B cell (primary cell): ENCODE data around the gene BDKRB1. TPM values are rescaled to one million over a fixed set of nuclear protein-coding genes. Genes with fewer than 3 reads are reported as not detected.

ENCODE experiments used
- ATAC-seq: fragments of 200-7000 bp; cut with Tn5 transposase; one replicate; pipeline ENCODE4 v1.10.0; 2021; ENCODE audit warnings: low read depth, mild to moderate bottlenecking, moderate number of reproducible peaks, moderate library complexity
- CTCF ChIA-PET: fragments of 350-600 bp; sonication (Branson Sonifier 250); formaldehyde crosslinking; loops from one replicate; lab custom pipeline; 2021; ENCODE audit warnings: antibody characterized with exemption, inconsistent platforms; lab: Charles Lee
- POLR2A ChIA-PET: fragments of 350-600 bp; sonication (Branson Sonifier 250); formaldehyde crosslinking; loops from one replicate; lab custom pipeline; 2021; ENCODE audit warnings: antibody characterized with exemption; lab: Charles Lee
- DNase-seq: peaks from one replicate; pipeline ENCODE4 v3.0.0; 2013
- H2AFZ ChIP-seq: 2 replicates; pipeline ENCODE4 v1.6.1; 2012; ENCODE audit warnings: mild to moderate bottlenecking, low read depth, low read length; ENCODE audit not compliant: insufficient read depth, poor library complexity, severe bottlenecking
- H3K27ac ChIP-seq, 2 donors: 1 replicate in 1 of 2; 2 replicates in 1 of 2; pipeline ENCODE4 v1.5.1; 2012 to 2013; ENCODE audit warnings: low read length in 2 of 2, mild to moderate bottlenecking in 2 of 2, moderate library complexity in 1 of 2
- H3K27me3 ChIP-seq, 4 experiments: fragments of 200-600 bp in 1 of 4; sonication (generic) in 1 of 4; replicated peaks in 1 of 4; 1 replicate in 2 of 4; 2 replicates in 2 of 4; pipeline versions ENCODE4 v1.6.1 to v1.7.0; 2013 to 2016; ENCODE audit warnings: low read length in 3 of 4, mild to moderate bottlenecking in 2 of 4, mixed read lengths in 1 of 4, moderate library complexity in 1 of 4; ENCODE audit not compliant: insufficient read depth in 4 of 4, control insufficient read depth in 3 of 4; ENCODE audit errors: control extremely low read depth in 1 of 4
- H3K36me3 ChIP-seq, 2 experiments: replicated peaks in 1 of 2; 1 replicate in 1 of 2; 2 replicates in 1 of 2; pipeline versions ENCODE4 v1.6.1 to v1.7.1; 2013; ENCODE audit warnings: low read length in 1 of 2; ENCODE audit not compliant: insufficient read depth in 2 of 2, control insufficient read depth in 1 of 2; ENCODE audit errors: control extremely low read depth in 1 of 2, extremely low read depth in 1 of 2
- H3K4me1 ChIP-seq, 2 donors: fragments of 200-600 bp in 1 of 2; sonication (generic) in 1 of 2; 1 replicate in 1 of 2; 2 replicates in 1 of 2; pipeline versions ENCODE4 v1.5.1 to v1.6.1; 2013 to 2017; ENCODE audit warnings: low read length in 2 of 2; ENCODE audit not compliant: control insufficient read depth in 2 of 2, insufficient read depth in 2 of 2
- H3K4me2 ChIP-seq: replicated peaks from 2 replicates; pipeline ENCODE3; 2012; ENCODE audit warnings: mild to moderate bottlenecking, low read depth, low read length; ENCODE audit not compliant: poor library complexity, severe bottlenecking
- H3K4me3 ChIP-seq, 5 experiments: fragments of 200-600 bp in 1 of 5; sonication (generic) in 1 of 5; 1 replicate in 3 of 5; 2 replicates in 2 of 5; pipeline versions ENCODE4 v1.5.1 to v1.7.0; 2011 to 2016; ENCODE audit warnings: low read length in 4 of 5, mild to moderate bottlenecking in 4 of 5, low read depth in 2 of 5, control low read depth in 1 of 5, moderate library complexity in 1 of 5; ENCODE audit not compliant: insufficient read depth in 1 of 5; ENCODE audit errors: control extremely low read depth in 1 of 5, extremely low read depth in 1 of 5
- H3K79me2 ChIP-seq: fragments of 200-600 bp; sonication (generic); one replicate; pipeline ENCODE4 v1.6.0; 2016; ENCODE audit warnings: low read length; ENCODE audit not compliant: control insufficient read depth, insufficient read depth
- H3K9ac ChIP-seq: fragments of 200-600 bp; sonication (generic); 2 replicates; pipeline ENCODE4 v1.6.1; 2017; ENCODE audit warnings: mild to moderate bottlenecking, low read length, moderate library complexity
- H3K9me3 ChIP-seq, 3 donors: one replicate each; pipeline versions ENCODE4 v1.6.1 to v1.7.1; 2013; ENCODE audit warnings: low read length in 2 of 3; ENCODE audit not compliant: control insufficient read depth in 2 of 3, insufficient read depth in 1 of 3; ENCODE audit errors: control extremely low read depth in 1 of 3
- H4K20me1 ChIP-seq: 2 replicates; pipeline ENCODE4 v1.6.0; 2012; ENCODE audit warnings: mild to moderate bottlenecking, low read length; ENCODE audit not compliant: insufficient read depth, control insufficient read depth, poor library complexity, severe bottlenecking
- H3K27ac Mint-ChIP-seq: one replicate; pipeline ENCODE4 v1.8.0; 2021; ENCODE audit warnings: mixed read lengths
- H3K27me3 Mint-ChIP-seq: one replicate; pipeline ENCODE4 v1.8.0; 2021; ENCODE audit warnings: mixed read lengths
- H3K4me1 Mint-ChIP-seq: one replicate; pipeline ENCODE4 v1.8.0; 2021; ENCODE audit warnings: mixed read lengths
- H3K4me3 Mint-ChIP-seq: one replicate; pipeline ENCODE4 v1.8.0; 2021; ENCODE audit warnings: mixed read lengths
- H3K9me3 Mint-ChIP-seq: one replicate; pipeline ENCODE4 v1.8.0; 2022; ENCODE audit warnings: mixed read lengths; ENCODE audit not compliant: insufficient read depth
- CTCF ChIP-seq: fragments of 200-600 bp; IDR thresholded peaks from one replicate; pipeline ENCODE4 v1.8.0; 2022; ENCODE audit warnings: antibody characterized with exemption, mild to moderate bottlenecking
- EZH2 ChIP-seq: IDR thresholded peaks from 2 replicates; pipeline ENCODE4 v1.6.1; 2012; ENCODE audit warnings: borderline replicate concordance, low read depth, mild to moderate bottlenecking, moderate library complexity, low read length; ENCODE audit not compliant: insufficient read depth, poor library complexity, severe bottlenecking
- WGBS: methylation state at CpG from one replicate; pipeline ENCODE4 v1.1.5; 2013; ENCODE audit warnings: missing lambda C conversion rate; ENCODE audit not compliant: insufficient coverage; 5-methylcytosine and 5-hydroxymethylcytosine counted together
- intact Hi-C: fragments of 100-400 bp; cut with micrococcal nuclease; formaldehyde crosslinking; loops from one replicate; pipeline ENCODE4 v1.10.0; 2022
- polyA plus RNA-seq: library from polyadenylated mRNA; depleted of rRNA; stranded (reverse); fragments of >200 nt; gene quantifications from 2 replicates; pipeline ENCODE4 v1.2.3, GENCODE V29; 2012
- total RNA-seq, 2 donors: library from RNA; stranded (reverse); fragments of 120-200 nt in 1 of 2; gene quantifications; 1 replicate in 1 of 2; 2 replicates in 1 of 2; pipeline versions ENCODE4 v1.2.3 to v1.2.4, GENCODE V29; 2013 to 2022

BDKRB1 gene
- total and polyA plus RNA-seq, 2 donors (not counting 1 experiment from before 2014, with no cell fraction given) = not detected

- Mint-ChIP-seq H3K4me1 (no peaks in the 10 kb centered on the region), H3K4me3 (no peak overlapping the region), H3K27me3 (no peaks in the 10 kb centered on the region), H3K27ac (no peak overlapping the region), H3K9me3 (peaks cover 4% of the 10 kb centered on the region)
- H4K20me1 ChIP-seq = no peaks in the 10 kb centered on the region
- H3K4me3 ChIP-seq = no peak overlapping the region
- no peak for ATAC-seq
- DNase-seq = no peak
- TF ChIP-seq EZH2 = no peak
- TF ChIP-seq CTCF = no peak
- no peak overlapping the region for H3K27ac ChIP-seq
- H3K4me1 ChIP-seq = no peaks in the 10 kb centered on the region
- peaks cover 0 to 15% of the 10 kb centered on the region in 2 experiments for H3K36me3 ChIP-seq
- H2AFZ ChIP-seq = no peak overlapping the region
- ChIA-PET POLR2A (no interaction called here), CTCF (no interaction called here)
- intact Hi-C loops = no loop called here
- no peak overlapping the region for H3K4me2 ChIP-seq
- H3K9me3 ChIP-seq = peaks cover 0 to 12% (median 11%) of the 10 kb centered on the region in 3 donors
- H3K27me3 ChIP-seq = no peaks in the 10 kb centered on the region
- 98% methylated on average over 6 of the region's 8 CpGs for WGBS
- no peaks in the 10 kb centered on the region for H3K79me2 ChIP-seq
- no peak overlapping the region for H3K9ac ChIP-seq
Measured at GRCh38 chr14:96279564-96279963, 23.6 kb downstream of the BDKRB1 start.

GRCh38 chr14:96280104-96280503 lies 24.1 kb downstream of the BDKRB1 start:
- Mint-ChIP-seq H3K9me3 (peaks cover 4% of the 10 kb centered on the region), H3K27me3 (no peaks in the 10 kb centered on the region), H3K27ac (no peak overlapping the region), H3K4me1 (no peaks in the 10 kb centered on the region), H3K4me3 (no peak overlapping the region)
- Histone ChIP-seq H3K79me2 (no peaks in the 10 kb centered on the region), H3K4me1 (no peaks in the 10 kb centered on the region), H3K9ac (no peak overlapping the region), H3K36me3 (peaks cover 0 to 15% of the 10 kb centered on the region in 2 experiments), H2AFZ (no peak overlapping the region), H3K27ac (no peak overlapping the region), H3K4me2 (no peak overlapping the region), H4K20me1 (no peaks in the 10 kb centered on the region), H3K27me3 (no peaks in the 10 kb centered on the region), H3K9me3 (peaks cover 0 to 12% (median 11%) of the 10 kb centered on the region in 3 donors), H3K4me3 (no peak overlapping the region)
- ChIA-PET POLR2A (no interaction called here), CTCF (no interaction called here)
- no CpG with 5 or more reads among the region's 2 CpGs for WGBS
- intact Hi-C loops = no loop called here
- ATAC-seq = no peak
- no peak for DNase-seq
- no peak for TF ChIP-seq CTCF
- TF ChIP-seq EZH2 = no peak
